ENCODE results near the gene MXRA8.

The MXRA8 gene

DNA sequence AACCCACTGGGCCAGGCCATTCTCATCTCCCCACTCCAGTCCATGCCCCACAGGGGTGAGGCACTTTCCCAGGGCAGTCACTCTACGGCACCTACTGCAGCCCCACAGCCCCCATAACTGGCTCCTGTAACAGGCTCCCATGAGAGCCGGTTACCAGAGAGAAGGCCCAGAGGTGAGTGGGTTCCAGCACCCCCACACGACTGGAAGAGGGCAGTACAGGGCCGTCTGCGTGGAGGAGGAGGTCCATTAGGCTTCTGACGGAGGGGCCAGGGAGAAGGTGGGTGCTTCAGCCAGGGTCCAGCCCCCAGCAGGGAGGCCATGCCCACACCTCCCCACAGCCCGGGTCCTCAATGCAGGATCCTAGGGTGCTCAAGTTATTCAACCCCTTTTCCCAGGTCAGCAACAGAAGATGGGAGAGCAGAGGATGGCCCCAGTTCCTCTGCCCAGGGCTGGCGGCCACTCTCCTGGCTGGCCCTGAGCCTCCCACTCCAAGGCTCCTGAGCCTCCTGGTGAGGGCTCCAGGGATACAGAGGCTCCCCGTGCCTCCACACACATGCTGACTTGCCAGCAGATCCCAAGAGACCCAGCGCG lies 52.2 kb downstream of the MXRA8 start:
- DNase-seq = no peak

DNA sequence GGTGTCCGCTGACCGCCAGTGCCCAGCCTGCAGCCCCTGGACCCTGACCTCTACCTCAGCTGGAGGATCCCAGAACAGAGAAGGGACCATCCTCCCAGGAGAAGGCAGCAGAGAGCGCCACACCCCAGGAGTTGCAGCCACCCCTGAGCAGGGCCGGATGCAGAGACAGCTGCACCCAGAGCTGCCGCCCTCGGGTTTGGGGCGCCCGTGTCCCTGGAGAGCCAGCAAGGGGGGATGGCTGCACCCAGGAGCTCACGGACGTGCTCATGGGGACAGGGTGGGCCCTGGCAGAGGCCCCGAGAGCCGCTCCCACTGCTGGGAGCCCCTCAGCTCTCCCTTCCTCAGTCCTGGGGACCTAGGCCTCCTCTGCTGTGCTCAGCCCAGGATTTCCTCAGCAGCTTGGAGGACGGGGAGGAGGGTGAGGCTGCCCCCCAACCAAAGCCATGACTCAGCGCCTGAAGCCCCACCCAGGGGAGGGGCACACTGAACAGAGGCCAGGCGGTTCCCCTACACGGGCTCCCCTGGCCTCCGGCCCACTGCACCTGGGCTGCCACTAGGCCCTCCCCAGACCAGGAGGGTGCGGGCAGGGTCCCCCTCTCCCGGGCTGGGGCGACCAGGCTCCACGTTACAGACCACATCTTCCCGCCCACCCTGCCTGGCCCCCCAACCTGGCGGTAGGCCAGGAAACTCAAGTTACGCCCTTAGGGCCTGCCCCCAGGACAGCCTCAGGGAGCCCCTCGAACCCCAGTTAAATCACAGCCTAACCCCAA lies 52.9 kb downstream of the MXRA8 start:
- no peak for DNase-seq

DNA sequence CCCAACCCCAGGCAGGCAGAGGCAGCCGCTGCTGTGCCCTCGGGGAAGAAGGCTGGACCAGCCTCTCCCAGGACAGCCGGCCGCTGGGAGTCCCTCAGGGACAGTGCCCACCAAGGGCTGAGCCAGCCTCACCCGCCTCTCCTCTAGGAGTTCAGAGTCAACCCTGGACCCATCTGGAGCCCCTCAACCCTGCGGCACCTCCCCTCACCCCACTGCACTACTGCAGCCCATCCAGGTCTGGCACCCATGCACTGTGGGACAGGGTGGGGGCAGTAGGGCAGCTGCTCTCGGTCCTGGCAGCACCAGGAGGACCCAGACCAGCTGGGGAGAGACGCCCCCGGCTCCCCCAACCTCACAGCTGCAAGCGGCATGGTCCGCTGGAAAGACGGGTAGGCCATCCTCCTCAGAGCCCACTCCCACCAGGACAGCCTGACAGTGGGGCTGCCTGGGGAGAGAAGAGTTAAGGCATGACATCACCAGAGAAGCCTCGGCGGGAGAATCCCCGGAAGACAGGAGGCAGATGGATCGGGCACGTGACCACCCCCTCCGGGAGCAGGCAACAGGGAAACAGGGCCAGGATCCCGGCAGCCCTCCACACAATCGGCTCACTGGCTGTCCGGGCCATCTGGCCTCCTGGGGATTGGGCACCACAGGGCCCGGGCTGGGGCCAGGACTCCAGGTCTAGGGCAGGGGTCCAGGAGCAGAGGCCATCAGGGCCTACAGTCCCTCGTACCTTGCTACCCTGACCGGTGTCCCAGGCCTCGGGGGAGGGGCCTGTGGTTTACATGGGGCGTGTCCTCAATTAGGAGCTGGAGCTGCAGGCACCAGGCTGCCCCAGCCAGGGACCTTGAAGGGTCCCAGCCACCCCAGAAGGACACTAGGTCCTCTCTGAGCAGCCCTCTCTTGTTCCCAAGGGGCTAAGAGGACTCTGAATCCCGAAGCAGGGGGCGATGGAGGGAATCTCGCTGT lies 53.7 kb downstream of the MXRA8 start:
- no peak for DNase-seq

DNA sequence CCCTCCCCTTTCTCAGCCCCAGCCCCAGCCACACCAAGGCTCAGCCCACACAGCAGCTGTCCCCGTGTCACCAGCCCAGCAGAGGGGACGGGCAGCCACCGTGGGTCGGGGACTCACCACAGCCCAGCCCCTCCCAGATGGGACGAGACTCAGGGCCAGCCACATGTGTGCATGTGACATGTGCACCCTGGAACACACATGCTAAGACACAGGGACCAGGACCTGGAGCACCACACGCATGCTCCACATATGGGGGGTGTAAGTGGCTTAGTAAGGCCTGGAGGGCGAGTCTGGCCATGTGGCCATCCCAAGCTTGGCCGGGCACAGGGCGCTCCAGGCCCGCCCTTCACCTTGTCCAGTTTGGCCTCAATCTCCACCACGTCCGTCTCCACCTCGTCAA lies 54.6 kb downstream of the MXRA8 start:
- DNase-seq = no peak

DNA sequence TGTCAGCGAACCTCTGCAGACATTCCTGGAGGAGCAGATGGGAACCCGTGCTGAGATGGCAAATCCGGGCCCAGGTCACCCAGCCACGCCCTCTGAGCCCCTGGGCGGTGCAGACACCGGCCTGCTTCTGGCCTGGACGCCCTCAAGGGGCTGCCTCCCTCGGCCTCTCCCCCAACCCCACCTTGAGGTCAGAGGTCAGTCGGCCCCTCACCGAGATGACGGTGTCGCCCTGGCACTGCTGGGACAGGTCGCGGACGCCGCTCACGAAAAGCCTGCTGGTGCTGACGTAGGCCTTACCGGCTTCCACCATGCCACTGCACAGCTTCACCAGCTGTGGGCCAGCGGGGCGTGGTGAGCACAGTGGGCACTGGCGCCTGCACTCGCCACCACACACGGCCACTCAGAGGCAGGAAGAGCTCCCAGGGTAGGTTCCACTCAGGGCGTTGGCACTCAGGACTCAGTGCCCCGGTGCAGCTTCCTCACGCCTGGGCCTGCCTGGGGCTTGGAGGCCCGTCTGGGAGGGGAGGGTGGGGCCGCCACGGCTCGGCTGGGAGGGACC lies 55.3 kb downstream of the MXRA8 start:
- DNase-seq = no peak

Data from NCI-H2081 treated with DMSO at 0.1 percent for 48 hours (cell line).